Fibroblast of villous mesenchyme (primary cell): ENCODE measurements around the gene DBF4B. TPM values are rescaled to one million over a fixed set of nuclear protein-coding genes. Genes with fewer than 3 reads are reported as not detected.

Experiments used
- DNase-seq: peaks from one replicate; pipeline ENCODE4 v3.0.0-alpha.2; 2010; ENCODE audit warnings: low read depth
- H3K4me3 ChIP-seq: 2 replicates; pipeline ENCODE4 v1.5.1; 2011; ENCODE audit warnings: low read depth, mild to moderate bottlenecking, low read length
- CTCF ChIP-seq: IDR thresholded peaks from 2 replicates; pipeline ENCODE4 v1.5.1; 2012; ENCODE audit warnings: low read depth, mild to moderate bottlenecking, low read length; ENCODE audit not compliant: insufficient read depth
- total RNA-seq: library from RNA; depleted of rRNA; stranded (reverse); fragments of >200 nt; gene quantifications from 2 replicates; pipeline ENCODE4 v1.2.3, GENCODE V29; 2012

The DBF4B gene
- total RNA-seq, 1 donor, result 7.8 TPM

GRCh38 chr17:44778656-44779210, 70.3 kb downstream of the DBF4B start:
- no peak for DNase-seq
- no peak for TF ChIP-seq CTCF
- H3K4me3 ChIP-seq, result peak overlapping the region; percentile 67

GRCh38 chr17:44779211-44780025, 71.0 kb downstream of the DBF4B start:
- TF ChIP-seq CTCF, result peak; percentile 87
- peak; percentile 71 for DNase-seq
- H3K4me3 ChIP-seq, result peak overlapping the region; percentile 67

- H3K4me3 ChIP-seq, result no peak overlapping the region
- TF ChIP-seq CTCF, result no peak
- no peak for DNase-seq
Observed at GRCh38 chr17:44780161-44780560, 71.7 kb downstream of the DBF4B start.

GRCh38 chr17:44780845-44781480, 72.5 kb downstream of the DBF4B start:
- DNase-seq, result no peak
- H3K4me3 ChIP-seq, result no peak overlapping the region
- TF ChIP-seq CTCF, result no peak

- TF ChIP-seq CTCF, result no peak
- no peak overlapping the region for H3K4me3 ChIP-seq
- no peak for DNase-seq
Observed at GRCh38 chr17:44781551-44782325, 73.3 kb downstream of the DBF4B start.

GRCh38 chr17:44782326-44782850, 73.9 kb downstream of the DBF4B start:
- H3K4me3 ChIP-seq, result no peak overlapping the region
- no peak for DNase-seq
- TF ChIP-seq CTCF, result no peak
